ENCODE data around the gene BRF1.

Gene BRF1

GRCh38 chr14:105193916-105194782, 106.7 kb downstream of the BRF1 start:
- no peak for TF ChIP-seq CTCF (IDR thresholded peaks at IDR 0.05; ENCODE audit: extremely low read depth, missing control alignments)
- DNase-seq (ENCODE audit: low spot score): no peak

- no peak for DNase-seq (ENCODE audit: low spot score)
- no peak for TF ChIP-seq CTCF (IDR thresholded peaks at IDR 0.05; ENCODE audit: extremely low read depth, missing control alignments)
Measured at GRCh38 chr14:105192866-105193731, 107.7 kb downstream of the BRF1 start.

GRCh38 chr14:105187935-105188524, 112.8 kb downstream of the BRF1 start:
- TF ChIP-seq CTCF (IDR thresholded peaks at IDR 0.05; ENCODE audit: extremely low read depth, missing control alignments): no peak
- no peak for DNase-seq (ENCODE audit: low spot score)

GRCh38 chr14:105187116-105187515, 113.7 kb downstream of the BRF1 start:
- no peak for TF ChIP-seq CTCF (IDR thresholded peaks at IDR 0.05; ENCODE audit: extremely low read depth, missing control alignments)
- no peak for DNase-seq (ENCODE audit: low spot score)

DNA sequence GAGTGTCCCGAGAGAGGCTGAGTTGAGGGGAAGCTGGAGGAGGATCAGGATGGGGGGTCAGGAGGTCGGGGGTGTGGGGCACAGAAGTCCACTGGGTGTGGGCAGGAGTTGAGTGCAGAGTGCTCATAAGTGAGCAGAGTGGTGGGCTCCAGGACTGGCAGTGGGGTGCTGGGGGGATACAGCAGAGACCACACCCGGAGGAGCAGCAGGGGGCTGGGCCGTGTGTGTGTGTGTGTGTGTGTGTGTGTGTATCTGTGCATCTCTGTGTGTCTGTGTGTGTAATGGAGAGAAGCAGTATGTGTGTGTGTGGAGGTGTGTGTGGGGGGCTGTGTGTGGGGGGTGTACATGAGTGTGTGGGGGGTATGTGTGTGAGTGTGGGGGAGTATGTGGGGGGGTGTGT, 114.8 kb downstream of the BRF1 start:
- TF ChIP-seq CTCF (IDR thresholded peaks at IDR 0.05; ENCODE audit: extremely low read depth, missing control alignments): no peak

DNA sequence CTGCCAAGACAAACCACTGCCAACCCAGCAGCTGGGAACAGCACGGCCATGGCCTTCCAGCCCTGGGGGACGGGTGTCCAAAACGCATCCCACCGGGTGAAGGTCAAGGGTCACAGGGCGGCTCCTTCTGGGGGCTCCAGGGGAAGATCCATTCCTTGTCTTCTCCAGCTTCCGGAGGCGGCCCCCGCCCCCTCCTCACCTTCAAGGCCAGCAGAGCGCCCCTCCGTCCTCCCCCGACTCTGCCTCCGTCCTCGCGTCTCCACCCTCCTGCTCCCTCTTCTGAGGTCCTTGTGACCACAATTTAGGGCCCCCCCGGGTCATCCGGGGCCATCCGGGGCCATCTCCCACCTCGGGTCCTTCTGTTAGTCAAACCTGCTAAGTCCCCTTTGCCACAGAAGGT, 115.8 kb downstream of the BRF1 start:
- DNase-seq (ENCODE audit: low spot score): no peak
- TF ChIP-seq CTCF (IDR thresholded peaks at IDR 0.05; ENCODE audit: extremely low read depth, missing control alignments): no peak

More for the DNA sequence above, 114.8 kb downstream of the BRF1 start:
- no peak for DNase-seq (ENCODE audit: low spot score)
